ENCODE measurements around the gene ARPP21. TPM values are rescaled to one million over a fixed set of nuclear protein-coding genes. Genes with fewer than 3 reads are reported as not detected.

ARPP21 gene
- polyA plus RNA-seq, 1 of the 3 experiments (the other 2 are of a cell fraction), result 1.6 TPM

GRCh38 chr3:35675621-35676020 is 36.3 kb downstream of the ARPP21 start:
- DNase-seq, result no peak
- no peak overlapping the region for H3K27ac ChIP-seq (ENCODE audit: low read depth in 2 of 2, low read length in 1 of 2)
- H3K4me3 ChIP-seq (ENCODE audit: low read depth in 2 of 2, low read length in 1 of 2), result no peak overlapping the region
- WGBS (ENCODE audit: low lambda C conversion rate), result 81% methylated on average over 1 of the region's 1 CpG
- no peak overlapping the region for H3K9ac ChIP-seq
- ChIA-PET CTCF (interaction anchor here (0.9 to 1.1 kb wide), 2 partner anchors 15 to 17 kb away, joined by 3 read pairs; no protein-coding TSS in a partner anchor), POLR2A (no interaction called here)
- TF ChIP-seq, protein P1, sequence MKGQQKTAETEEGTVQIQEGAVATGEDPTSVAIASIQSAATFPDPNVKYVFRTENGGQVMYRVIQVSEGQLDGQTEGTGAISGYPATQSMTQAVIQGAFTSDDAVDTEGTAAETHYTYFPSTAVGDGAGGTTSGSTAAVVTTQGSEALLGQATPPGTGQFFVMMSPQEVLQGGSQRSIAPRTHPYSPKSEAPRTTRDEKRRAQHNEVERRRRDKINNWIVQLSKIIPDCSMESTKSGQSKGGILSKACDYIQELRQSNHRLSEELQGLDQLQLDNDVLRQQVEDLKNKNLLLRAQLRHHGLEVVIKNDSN (IDR thresholded peaks at IDR 0.05; ENCODE audit: borderline replicate concordance, low read depth), result no peak
- TF ChIP-seq FOXJ3 (CRISPR knock-in tag; IDR thresholded peaks at IDR 0.05), result no peak
- TF ChIP-seq YY1 (IDR thresholded peaks at IDR 0.05; ENCODE audit: low read depth), result no peak
- no peak for TF ChIP-seq RFX5 (IDR thresholded peaks at IDR 0.05; ENCODE audit: low read length)
- TF ChIP-seq EP300 (IDR thresholded peaks at IDR 0.05; ENCODE audit: borderline replicate concordance in 1 of 2, low read depth in 1 of 2, low read length in 1 of 2), result no peak
- TF ChIP-seq RAD21 (IDR thresholded peaks at IDR 0.05; ENCODE audit: low read length), result no peak
- TF ChIP-seq RXRA (IDR thresholded peaks at IDR 0.05; ENCODE audit: borderline replicate concordance, low read depth), result no peak
- no peak for TF ChIP-seq SIN3A (IDR thresholded peaks at IDR 0.05; ENCODE audit: borderline replicate concordance, low read depth, low read length)
- TF ChIP-seq TEAD4 (IDR thresholded peaks at IDR 0.05; ENCODE audit: borderline replicate concordance, insufficient read depth), result no peak
- TF ChIP-seq FOSL2 (IDR thresholded peaks at IDR 0.05; ENCODE audit: borderline replicate concordance, low read depth), result no peak
- TF ChIP-seq NRF1 (IDR thresholded peaks at IDR 0.05; ENCODE audit: low read depth, low read length), result no peak
- no peak for TF ChIP-seq ELF1 (IDR thresholded peaks at IDR 0.05)
- TF ChIP-seq MEF2A (IDR thresholded peaks at IDR 0.05; ENCODE audit: borderline replicate concordance, low read depth), result no peak
- TF ChIP-seq, protein P2, sequence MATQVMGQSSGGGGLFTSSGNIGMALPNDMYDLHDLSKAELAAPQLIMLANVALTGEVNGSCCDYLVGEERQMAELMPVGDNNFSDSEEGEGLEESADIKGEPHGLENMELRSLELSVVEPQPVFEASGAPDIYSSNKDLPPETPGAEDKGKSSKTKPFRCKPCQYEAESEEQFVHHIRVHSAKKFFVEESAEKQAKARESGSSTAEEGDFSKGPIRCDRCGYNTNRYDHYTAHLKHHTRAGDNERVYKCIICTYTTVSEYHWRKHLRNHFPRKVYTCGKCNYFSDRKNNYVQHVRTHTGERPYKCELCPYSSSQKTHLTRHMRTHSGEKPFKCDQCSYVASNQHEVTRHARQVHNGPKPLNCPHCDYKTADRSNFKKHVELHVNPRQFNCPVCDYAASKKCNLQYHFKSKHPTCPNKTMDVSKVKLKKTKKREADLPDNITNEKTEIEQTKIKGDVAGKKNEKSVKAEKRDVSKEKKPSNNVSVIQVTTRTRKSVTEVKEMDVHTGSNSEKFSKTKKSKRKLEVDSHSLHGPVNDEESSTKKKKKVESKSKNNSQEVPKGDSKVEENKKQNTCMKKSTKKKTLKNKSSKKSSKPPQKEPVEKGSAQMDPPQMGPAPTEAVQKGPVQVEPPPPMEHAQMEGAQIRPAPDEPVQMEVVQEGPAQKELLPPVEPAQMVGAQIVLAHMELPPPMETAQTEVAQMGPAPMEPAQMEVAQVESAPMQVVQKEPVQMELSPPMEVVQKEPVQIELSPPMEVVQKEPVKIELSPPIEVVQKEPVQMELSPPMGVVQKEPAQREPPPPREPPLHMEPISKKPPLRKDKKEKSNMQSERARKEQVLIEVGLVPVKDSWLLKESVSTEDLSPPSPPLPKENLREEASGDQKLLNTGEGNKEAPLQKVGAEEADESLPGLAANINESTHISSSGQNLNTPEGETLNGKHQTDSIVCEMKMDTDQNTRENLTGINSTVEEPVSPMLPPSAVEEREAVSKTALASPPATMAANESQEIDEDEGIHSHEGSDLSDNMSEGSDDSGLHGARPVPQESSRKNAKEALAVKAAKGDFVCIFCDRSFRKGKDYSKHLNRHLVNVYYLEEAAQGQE (IDR thresholded peaks at IDR 0.05; ENCODE audit: low read depth, low read length), result no peak
- H3K9me2 ChIP-seq, result no peaks in the 10 kb centered on the region
- no peak overlapping the region for H2AFZ ChIP-seq (ENCODE audit: low read depth)
- no peaks in the 10 kb centered on the region for H4K20me1 ChIP-seq (ENCODE audit: insufficient read depth)
- H3K27me3 ChIP-seq (ENCODE audit: insufficient read depth), result no peaks in the 10 kb centered on the region
- peaks cover 0 to 2% of the 10 kb centered on the region in 2 experiments; a peak in 2 of 4 replicates for H3K4me1 ChIP-seq (ENCODE audit: control insufficient read depth in 1 of 2, insufficient read depth in 2 of 2, low read depth in 1 of 2, low read length in 1 of 2)
- H3K79me2 ChIP-seq (ENCODE audit: insufficient read depth), result no peaks in the 10 kb centered on the region
- H3K9me3 ChIP-seq, result no peaks in the 10 kb centered on the region
- no peaks in the 10 kb centered on the region for H3K36me3 ChIP-seq (replicated peaks in 1 of 2; ENCODE audit: control insufficient read depth in 1 of 2, insufficient read depth in 2 of 2, low read length in 1 of 2)
- no peaks in the 10 kb centered on the region for H3F3A ChIP-seq (replicated peaks; ENCODE audit: insufficient read depth)
- H3K4me2 ChIP-seq, result no peak overlapping the region

GRCh38 chr3:35677797-35678196 is 38.5 kb downstream of the ARPP21 start:
- Histone ChIP-seq H3K9ac (no peak overlapping the region), H3K4me1 (ENCODE audit: control insufficient read depth in 1 of 2, insufficient read depth in 2 of 2, low read depth in 1 of 2, low read length in 1 of 2) (no peaks in the 10 kb centered on the region; a peak in 1 of 4 replicates), H3K27ac (ENCODE audit: low read depth in 2 of 2, low read length in 1 of 2) (no peak overlapping the region), H3F3A (replicated peaks; ENCODE audit: insufficient read depth) (no peaks in the 10 kb centered on the region), H3K79me2 (ENCODE audit: insufficient read depth) (no peaks in the 10 kb centered on the region), H3K9me3 (no peaks in the 10 kb centered on the region), H3K27me3 (ENCODE audit: insufficient read depth) (no peaks in the 10 kb centered on the region), H4K20me1 (ENCODE audit: insufficient read depth) (no peaks in the 10 kb centered on the region), H2AFZ (ENCODE audit: low read depth) (no peak overlapping the region), H3K9me2 (no peaks in the 10 kb centered on the region), H3K36me3 (replicated peaks in 1 of 2; ENCODE audit: control insufficient read depth in 1 of 2, insufficient read depth in 2 of 2, low read length in 1 of 2) (no peaks in the 10 kb centered on the region), H3K4me3 (ENCODE audit: low read depth in 2 of 2, low read length in 1 of 2) (no peak overlapping the region), H3K4me2 (no peak overlapping the region)
- ChIA-PET CTCF (no interaction called here), POLR2A (no interaction called here)
- TF ChIP-seq, protein P1 (IDR thresholded peaks at IDR 0.05; ENCODE audit: borderline replicate concordance, low read depth), result no peak
- TF ChIP-seq RFX5 (IDR thresholded peaks at IDR 0.05; ENCODE audit: low read length), result no peak
- TF ChIP-seq IRF3 (IDR thresholded peaks at IDR 0.05; ENCODE audit: low read depth, low read length), result no peak
- TF ChIP-seq FOSL2 (IDR thresholded peaks at IDR 0.05; ENCODE audit: borderline replicate concordance, low read depth), result no peak
- TF ChIP-seq RXRA (IDR thresholded peaks at IDR 0.05; ENCODE audit: borderline replicate concordance, low read depth), result no peak
- WGBS (ENCODE audit: low lambda C conversion rate), result 77% methylated on average over 5 of the region's 5 CpGs
- DNase-seq, result no peak

Data from SK-N-SH (cell line).